Measurements from ENCODE around the gene DNAAF3.
A peak's percentile ranks its signal among the peaks of the same experiment; 100 is the strongest.
"Not testable (repeated sequence)": the region's sequence is repeated elsewhere in the genome, so short reads cannot be mapped to it uniquely, and the experiment has no call there.

Gene DNAAF3

DNA sequence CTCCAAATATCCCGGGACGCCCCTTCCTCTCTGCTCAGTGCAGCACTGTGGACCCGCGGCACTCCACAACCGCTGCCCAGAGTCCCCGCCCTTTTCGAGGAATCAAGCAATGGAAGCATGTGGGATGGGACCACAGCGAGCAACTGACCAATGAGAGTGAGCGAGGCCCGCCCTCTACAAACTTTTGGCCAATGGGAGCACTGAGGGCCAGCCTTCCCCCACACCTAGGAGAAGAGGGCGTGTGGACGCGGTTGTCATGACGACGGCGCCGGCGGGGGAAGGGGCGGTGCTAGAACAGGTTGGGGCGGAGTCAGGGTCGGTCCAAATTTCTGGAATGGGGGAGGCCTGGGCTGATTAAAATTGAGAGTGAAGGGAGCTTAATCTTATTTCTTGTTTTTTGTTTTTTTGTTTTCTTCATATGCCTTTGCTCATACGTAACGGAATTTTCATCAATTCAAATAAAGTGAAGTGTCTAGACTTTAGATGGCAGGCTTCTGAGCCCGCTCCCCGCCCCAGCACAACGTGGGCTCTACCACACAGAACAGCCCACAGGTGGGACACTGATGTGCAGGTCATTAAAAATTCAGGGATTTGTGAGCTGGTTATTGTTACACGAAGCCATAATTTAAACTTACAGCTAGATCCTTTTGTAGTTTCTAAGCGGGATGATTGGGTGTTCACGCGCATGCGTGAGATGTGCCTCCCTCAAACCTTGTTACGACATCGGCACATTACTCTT is at the start of gene DNAAF3:
Gene DNAAF3, minus strand, starts transcription at position 84 of the 739 bp plus-strand sequence. CDS start 200 bp downstream, outside the sequence.
- peaks cover 71% of the 10 kb centered on the region for H3K27me3 Mint-ChIP-seq
- peaks cover 12% of the 10 kb centered on the region for H3K4me1 Mint-ChIP-seq (ENCODE audit: low read depth)
- peaks cover 6% of the 10 kb centered on the region for H3K9me3 Mint-ChIP-seq
- H3K4me3 Mint-ChIP-seq, result peak within 1 kb of the TSS; percentile 67
- DNase-seq, result peak; percentile 78
- peak within 1 kb of the TSS; percentile 73 for H3K27ac Mint-ChIP-seq
- H3K36me3 Mint-ChIP-seq (ENCODE audit: low read depth), result no peaks in the 10 kb centered on the region

DNA sequence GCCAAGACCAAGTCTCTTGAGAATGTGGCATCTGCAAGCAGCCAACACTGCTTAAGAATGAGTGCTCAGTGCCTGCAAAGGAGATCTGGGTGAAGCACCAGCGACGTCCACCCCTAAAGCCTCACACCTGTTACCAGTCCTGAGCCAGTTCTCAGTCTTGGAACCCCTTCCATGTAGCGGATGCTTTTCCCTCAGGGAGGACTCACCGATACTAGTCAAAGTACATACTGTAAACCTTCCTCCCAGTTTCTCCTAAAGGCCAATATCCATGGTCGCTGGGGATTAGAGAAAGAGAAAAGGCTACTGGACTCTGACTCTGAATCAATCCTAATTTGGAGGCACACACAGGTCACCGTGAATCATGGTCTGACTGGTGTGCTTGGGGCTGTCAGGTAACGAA is 47.1 kb upstream of the DNAAF3 start:
- Mint-ChIP-seq H3K36me3 (ENCODE audit: low read depth) (no peaks in the 10 kb centered on the region), H3K27me3 (peaks cover 49% of the 10 kb centered on the region), H3K27ac (no peak overlapping the region), H3K9me3 (peaks cover 10% of the 10 kb centered on the region), H3K4me3 (no peak overlapping the region), H3K4me1 (ENCODE audit: low read depth) (peaks cover 14% of the 10 kb centered on the region)
- no peak for DNase-seq

DNA sequence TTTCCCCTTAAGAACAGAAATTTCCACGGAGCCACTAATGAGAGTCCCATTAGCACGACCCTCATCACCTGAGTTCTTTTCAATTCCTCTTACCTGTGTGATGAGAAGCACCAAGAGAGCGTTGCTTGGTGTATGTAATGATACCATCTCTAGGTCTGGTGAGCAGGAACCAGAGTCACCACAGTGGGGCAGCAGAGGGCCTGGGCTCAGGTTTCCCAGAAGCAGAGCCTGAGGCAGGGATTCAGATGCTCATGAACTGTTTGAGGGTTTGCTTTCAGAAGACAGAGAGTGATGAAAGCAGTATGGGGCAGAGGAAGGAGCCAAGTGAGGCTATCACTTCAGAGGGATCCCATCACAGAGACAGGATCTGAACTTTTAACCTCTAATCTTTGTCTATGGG is 46.0 kb upstream of the DNAAF3 start:
- peak; percentile 60 for DNase-seq
- Mint-ChIP-seq H3K4me3 (no peak overlapping the region), H3K9me3 (peaks cover 10% of the 10 kb centered on the region), H3K4me1 (ENCODE audit: low read depth) (peaks cover 12% of the 10 kb centered on the region), H3K36me3 (ENCODE audit: low read depth) (no peaks in the 10 kb centered on the region), H3K27ac (no peak overlapping the region), H3K27me3 (peaks cover 49% of the 10 kb centered on the region)

DNA sequence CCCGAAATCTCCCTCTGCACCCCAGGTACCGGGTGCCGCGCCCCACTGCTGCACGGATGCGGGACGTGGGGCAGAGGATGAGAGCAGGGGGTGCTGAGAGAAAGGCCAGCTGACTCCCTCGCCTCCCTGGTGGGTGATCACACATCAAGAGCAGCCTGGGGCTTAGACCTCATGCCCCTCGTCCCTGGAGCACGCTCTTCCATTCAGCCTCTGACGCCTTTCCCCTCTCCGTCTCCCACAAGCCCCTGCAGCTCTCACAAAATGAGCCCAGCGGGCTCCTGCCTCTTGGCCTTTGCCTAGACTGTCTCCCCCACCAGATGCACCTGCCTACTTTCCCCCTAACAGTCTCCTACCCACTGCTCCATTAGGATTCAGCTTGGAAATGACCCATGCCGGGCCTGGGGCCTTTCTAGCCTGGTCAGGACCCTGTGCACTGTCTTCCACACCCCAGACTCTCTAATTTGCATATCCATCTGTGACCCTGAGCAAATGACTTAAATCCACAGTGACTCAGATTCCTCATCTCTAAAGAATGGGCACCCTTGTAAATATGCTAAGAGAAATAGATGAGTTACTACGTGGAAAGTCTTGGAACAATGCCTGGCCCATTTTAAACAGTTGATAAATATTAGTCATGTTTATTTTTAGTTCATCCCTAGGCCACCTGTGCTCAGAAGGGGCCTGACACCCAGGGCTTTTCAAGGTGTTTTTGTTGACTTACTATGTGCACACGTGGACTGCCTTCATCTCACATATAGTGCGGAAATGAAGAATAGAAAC is 43.5 kb upstream of the DNAAF3 start:
- Mint-ChIP-seq H3K4me1 (ENCODE audit: low read depth) (peaks cover 4% of the 10 kb centered on the region), H3K27ac (no peak overlapping the region), H3K4me3 (no peak overlapping the region), H3K36me3 (ENCODE audit: low read depth) (no peaks in the 10 kb centered on the region), H3K9me3 (peaks cover 6% of the 10 kb centered on the region), H3K27me3 (peaks cover 53% of the 10 kb centered on the region)
- DNase-seq, result no peak

DNA sequence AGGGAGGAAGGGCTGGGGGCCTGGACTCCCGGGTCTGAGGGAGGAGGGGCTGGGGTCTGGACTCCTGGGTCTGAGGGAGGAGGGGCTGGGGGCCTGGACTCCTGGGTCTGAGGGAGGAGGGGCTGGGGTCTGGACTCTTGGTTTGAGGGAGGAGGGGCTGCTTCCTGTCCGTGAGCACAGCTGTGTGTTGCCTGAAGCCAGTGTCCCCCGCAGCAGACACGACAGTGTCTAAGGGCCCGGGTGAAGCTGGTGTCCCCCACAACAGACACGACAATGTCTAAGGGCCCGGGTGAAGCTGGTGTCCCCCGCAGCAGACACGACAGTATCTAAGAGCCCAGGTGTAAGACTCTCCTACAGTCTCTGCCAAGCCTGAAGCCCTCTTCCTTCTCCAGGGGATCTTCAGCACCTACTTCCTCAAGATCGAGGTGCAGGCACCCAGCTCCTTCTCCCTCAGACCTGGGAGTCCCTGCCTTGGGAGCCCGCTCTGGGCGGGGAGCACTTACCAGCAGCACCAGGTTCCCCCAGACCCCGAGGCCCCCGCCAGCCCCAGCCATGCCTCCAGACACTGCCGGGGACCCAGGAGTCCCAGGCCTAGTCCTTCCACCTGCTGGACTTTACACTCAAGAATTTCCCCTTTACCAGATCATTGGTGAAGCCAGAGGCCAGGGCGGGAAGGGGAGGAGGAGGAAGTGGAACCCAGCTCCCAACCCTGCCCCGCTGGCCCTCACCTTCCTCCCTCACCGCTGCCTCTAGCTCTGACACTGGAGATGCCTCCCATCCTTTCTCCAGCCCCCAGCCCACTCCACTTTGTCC is 42.7 kb upstream of the DNAAF3 start, which contains the start of gene PTPRH:
Gene PTPRH, minus strand, starts transcription at position 622 of the 813 bp plus-strand sequence. Its CDS starts 68 bp downstream, at position 554.
- no peaks in the 10 kb centered on the region for H3K36me3 Mint-ChIP-seq (ENCODE audit: low read depth)
- no peak for DNase-seq
- peaks cover 55% of the 10 kb centered on the region for H3K27me3 Mint-ChIP-seq
- H3K4me3 Mint-ChIP-seq, result no peak within 1 kb of the TSS
- peaks cover 4% of the 10 kb centered on the region for H3K4me1 Mint-ChIP-seq (ENCODE audit: low read depth)
- no peak within 1 kb of the TSS for H3K27ac Mint-ChIP-seq
- peaks cover 6% of the 10 kb centered on the region for H3K9me3 Mint-ChIP-seq

DNA sequence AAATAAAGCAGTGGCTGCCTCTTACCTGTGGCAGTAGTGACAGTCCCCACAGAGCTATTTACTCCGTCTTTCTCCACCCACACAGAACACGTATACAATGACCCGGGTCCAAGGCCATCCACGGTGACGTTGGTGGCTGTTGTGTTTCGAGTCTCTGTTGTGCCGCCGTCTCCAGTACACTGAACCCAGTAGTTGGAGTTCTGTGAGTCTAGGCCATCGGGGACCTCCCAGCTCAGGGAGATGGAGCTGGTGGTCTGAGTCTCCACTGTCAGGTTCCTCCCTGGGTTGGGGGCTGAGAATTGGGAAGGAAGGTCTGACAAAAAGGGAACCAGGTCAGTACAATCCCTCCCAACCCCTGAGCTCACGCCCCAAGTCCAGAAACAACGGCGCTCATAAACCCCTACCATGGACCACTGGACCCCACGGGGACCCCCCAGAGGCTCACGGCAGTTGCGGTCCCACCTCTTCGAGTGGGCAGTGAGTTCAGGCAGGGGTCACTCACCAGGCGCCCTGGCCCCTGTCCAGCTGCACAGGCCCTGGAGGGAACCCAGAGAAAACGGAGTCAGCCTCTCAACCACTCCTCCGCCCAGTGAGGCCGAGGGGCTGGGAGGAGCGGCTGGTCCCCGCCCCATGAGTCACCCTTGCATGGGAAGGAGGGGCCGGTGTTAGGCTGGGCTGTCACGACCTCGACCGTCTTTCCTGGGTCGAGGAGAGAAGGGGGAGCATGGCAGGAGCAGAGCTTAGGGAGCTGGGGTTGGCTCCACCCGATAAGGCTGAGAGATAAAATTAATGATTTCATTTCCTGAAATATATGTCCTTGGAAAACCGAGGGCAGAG is 40.5 kb upstream of the DNAAF3 start:
- DNase-seq, result peak; percentile 65
- Mint-ChIP-seq H3K36me3 (ENCODE audit: low read depth) (no peaks in the 10 kb centered on the region), H3K9me3 (no peaks in the 10 kb centered on the region), H3K4me1 (ENCODE audit: low read depth) (peaks cover 4% of the 10 kb centered on the region), H3K4me3 (no peak overlapping the region), H3K27ac (peak overlapping the region; percentile 58), H3K27me3 (peaks cover 52% of the 10 kb centered on the region)

DNA sequence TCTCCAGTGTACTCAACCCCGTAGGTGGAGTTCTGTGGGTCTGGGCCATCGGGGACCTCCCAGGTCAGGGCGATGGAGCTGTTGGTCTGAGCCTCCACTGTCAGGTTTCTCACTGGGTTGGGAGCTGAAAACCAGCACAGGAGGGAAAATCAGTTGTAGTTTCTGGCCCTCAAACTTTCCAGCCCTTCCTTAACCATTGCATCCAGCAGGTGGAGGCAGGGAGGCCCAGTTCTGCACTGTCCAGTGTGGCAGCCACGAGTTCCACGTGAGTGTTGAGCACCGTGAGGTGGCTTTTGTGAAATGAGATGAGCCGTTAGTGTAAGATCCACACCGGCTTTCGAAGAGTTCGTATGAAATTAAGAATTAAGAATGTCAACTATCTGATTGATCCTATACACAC is 35.8 kb upstream of the DNAAF3 start:
- not testable (repeated sequence) for H3K9me3 Mint-ChIP-seq; H3K4me1 Mint-ChIP-seq (ENCODE audit: low read depth); DNase-seq; H3K4me3 Mint-ChIP-seq; H3K27ac Mint-ChIP-seq; H3K36me3 Mint-ChIP-seq (ENCODE audit: low read depth)
- peaks cover 64% of the 10 kb centered on the region for H3K27me3 Mint-ChIP-seq

DNA sequence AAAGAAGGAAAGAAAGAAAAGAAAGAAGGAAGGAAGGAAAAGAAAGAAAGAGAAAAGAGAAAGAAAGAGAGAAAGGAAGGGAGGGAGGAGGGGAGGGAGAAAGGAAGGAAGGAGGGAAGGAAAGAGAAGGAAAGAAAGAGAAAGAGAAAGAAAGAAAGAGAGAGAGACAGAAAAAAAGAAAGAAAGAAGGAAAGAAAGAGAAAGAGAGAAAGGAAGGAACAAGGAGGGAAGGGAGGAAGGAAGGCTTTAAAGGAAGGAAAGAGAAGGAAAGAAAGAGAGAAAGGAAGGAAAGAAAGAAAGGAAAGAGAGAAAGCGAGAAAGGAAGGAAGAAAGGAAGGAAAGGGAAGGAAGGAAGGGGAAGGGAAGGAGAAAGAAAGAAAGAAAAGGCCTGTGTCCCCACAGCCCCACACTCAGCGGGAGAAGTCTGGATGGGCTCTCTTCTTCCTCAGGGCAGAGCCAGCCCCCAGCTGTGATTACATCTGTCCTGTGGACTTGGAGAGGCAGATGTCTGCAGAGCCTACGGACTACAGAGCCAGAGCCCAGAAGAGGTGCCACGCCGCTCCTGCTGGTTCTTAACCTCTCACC is 33.3 kb upstream of the DNAAF3 start:
- Mint-ChIP-seq H3K9me3 (no peaks in the 10 kb centered on the region), H3K4me3 (no peak overlapping the region), H3K36me3 (ENCODE audit: low read depth) (no peaks in the 10 kb centered on the region), H3K27me3 (peaks cover 43% of the 10 kb centered on the region), H3K27ac (no peak overlapping the region), H3K4me1 (ENCODE audit: low read depth) (no peaks in the 10 kb centered on the region)
- DNase-seq, result no peak

DNA sequence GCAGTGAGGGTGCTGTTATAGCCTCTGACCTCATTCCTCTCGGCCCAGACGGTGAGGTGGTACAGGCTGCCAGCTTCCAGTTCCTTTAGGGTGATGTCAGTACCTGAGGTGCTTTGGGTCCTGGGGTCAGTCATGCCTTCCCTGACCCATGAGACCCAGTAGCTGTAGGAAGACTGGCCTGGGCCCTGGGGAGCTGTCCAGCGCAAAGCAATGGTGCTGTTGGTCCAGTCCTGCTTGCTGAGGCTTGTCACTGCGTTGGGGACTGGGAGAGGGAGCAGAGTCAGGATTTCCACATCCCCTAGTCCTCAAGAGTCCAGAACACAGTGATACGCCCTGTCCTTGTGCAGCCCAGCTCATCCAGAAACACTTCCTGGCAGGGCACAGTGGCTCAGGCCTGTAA is 32.2 kb upstream of the DNAAF3 start:
- DNase-seq, result no peak

DNA sequence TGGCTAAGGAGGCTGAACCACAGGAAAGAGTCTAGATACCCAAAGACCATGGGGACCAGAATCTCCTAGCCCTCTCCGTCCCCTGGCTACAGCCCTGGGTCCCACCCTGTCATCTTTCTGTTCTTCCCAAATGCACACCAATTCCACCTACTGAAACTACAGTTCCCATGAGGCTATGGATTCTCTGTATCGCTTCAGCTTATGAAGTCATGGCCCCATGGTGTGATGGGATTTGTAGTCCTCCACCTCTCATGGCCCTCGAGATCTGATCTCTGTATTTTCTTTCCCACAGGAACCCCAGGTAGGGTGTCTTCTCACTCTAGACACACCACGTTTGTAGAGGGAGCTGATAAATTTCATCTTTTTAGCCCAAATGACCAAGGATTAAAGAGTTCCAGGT is 31.1 kb upstream of the DNAAF3 start:
- Mint-ChIP-seq H3K4me1 (ENCODE audit: low read depth) (no peaks in the 10 kb centered on the region), H3K27ac (no peak overlapping the region), H3K27me3 (peaks cover 37% of the 10 kb centered on the region), H3K4me3 (no peak overlapping the region), H3K36me3 (ENCODE audit: low read depth) (no peaks in the 10 kb centered on the region), H3K9me3 (no peaks in the 10 kb centered on the region)
- DNase-seq, result no peak

More for the DNA sequence above, 32.2 kb upstream of the DNAAF3 start:
- Mint-ChIP-seq H3K27me3 (peaks cover 37% of the 10 kb centered on the region), H3K9me3 (no peaks in the 10 kb centered on the region), H3K4me1 (ENCODE audit: low read depth) (no peaks in the 10 kb centered on the region), H3K27ac (no peak overlapping the region), H3K4me3 (no peak overlapping the region), H3K36me3 (ENCODE audit: low read depth) (no peaks in the 10 kb centered on the region)

DNA sequence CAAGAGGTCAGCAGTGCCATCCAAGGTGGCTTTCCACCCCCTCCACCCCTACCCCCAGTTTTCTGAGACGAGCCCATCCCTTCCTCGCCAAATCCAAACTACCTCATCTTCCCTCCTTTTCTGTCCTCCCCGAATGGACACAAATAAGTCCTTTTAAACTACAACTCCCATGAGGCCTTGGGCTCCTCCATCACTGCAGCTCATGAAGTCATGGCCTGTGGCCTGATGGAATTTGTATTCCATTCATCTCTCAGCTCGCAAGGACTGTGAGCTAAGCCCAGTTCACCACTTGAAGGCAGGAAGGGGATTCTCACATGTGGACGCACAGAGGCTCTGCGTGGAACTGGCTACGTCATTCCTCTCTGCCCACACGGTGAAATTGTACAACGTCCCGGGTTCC is 30.4 kb upstream of the DNAAF3 start:
- Mint-ChIP-seq H3K27me3 (peaks cover 33% of the 10 kb centered on the region), H3K36me3 (ENCODE audit: low read depth) (no peaks in the 10 kb centered on the region), H3K27ac (no peak overlapping the region), H3K4me3 (no peak overlapping the region), H3K4me1 (ENCODE audit: low read depth) (no peaks in the 10 kb centered on the region), H3K9me3 (no peaks in the 10 kb centered on the region)
- no peak for DNase-seq

DNA sequence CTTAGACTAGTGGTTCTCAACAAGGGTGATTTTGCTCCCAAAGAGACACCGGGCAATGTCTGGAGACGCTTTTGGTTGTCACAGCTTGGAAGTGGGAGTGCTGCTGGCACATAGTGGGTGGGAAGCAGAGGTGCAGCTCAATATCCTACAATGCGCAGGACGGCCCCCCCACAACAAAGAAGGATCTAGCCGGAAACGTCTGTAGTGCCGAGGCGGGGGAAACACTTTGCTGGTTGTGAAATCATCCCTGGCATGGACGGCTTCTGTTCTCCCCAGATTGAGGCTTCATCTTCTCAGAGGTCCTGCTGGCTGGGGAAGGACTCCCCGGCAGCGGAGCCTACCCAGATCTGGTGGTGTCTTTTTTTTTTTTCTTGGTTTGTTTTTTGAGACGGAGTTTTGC is 27.1 kb upstream of the DNAAF3 start:
- Mint-ChIP-seq H3K4me1 (ENCODE audit: low read depth) (peaks cover 4% of the 10 kb centered on the region), H3K4me3 (no peak overlapping the region), H3K27me3 (peaks cover 26% of the 10 kb centered on the region), H3K36me3 (ENCODE audit: low read depth) (no peaks in the 10 kb centered on the region), H3K9me3 (no peaks in the 10 kb centered on the region), H3K27ac (no peak overlapping the region)
- no peak for DNase-seq

DNA sequence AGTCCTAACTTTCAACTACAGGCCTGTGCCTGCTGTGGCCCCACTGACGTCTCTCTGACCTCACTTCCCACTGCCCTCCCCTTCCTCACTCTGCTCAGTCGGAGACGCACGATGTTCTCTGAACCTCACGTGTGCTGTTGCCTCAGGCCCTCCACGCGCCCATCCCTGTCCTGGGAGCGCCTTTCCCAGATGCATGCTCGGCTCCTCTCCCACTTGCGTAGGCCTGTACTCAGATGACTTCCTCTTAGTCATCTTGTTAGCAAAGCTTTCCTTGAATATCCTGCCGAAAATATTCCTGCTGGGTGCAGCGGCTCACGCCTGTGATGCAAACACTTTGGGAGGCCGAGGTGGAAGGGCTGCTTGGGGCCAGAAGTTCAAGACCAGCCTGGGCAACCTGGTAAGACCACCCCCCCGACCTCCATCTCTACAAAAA is 23.0 kb upstream of the DNAAF3 start:
- H3K27ac Mint-ChIP-seq, result no peak overlapping the region
- H3K27me3 Mint-ChIP-seq, result peaks cover 31% of the 10 kb centered on the region
- no peak overlapping the region for H3K4me3 Mint-ChIP-seq
- H3K9me3 Mint-ChIP-seq, result no peaks in the 10 kb centered on the region
- H3K36me3 Mint-ChIP-seq (ENCODE audit: low read depth), result no peaks in the 10 kb centered on the region
- H3K4me1 Mint-ChIP-seq (ENCODE audit: low read depth), result peaks cover 5% of the 10 kb centered on the region
- DNase-seq, result no peak

All from activated T-cell treated with anti-CD3 and anti-CD28 coated beads, Interleukin-2, amount 50 U/mL, for 24 hours (primary cell).